Measurements from ENCODE around the gene ATF3.

The ATF3 gene

GRCh38 chr1:212608392-212608958 is at the start of gene ATF3:
Gene ATF3, plus strand, starts transcription at chr1:212608761. Its CDS starts 6,261 bp downstream, at chr1:212615022.
- peak; percentile 95 for DNase-seq (ENCODE audit: low spot score)
- TF ChIP-seq CTCF (IDR thresholded peaks at IDR 0.05; ENCODE audit: extremely low read depth, missing control alignments), result no peak

GRCh38 chr1:212559929-212560328 is 48.6 kb upstream of the ATF3 start:
- no peak for TF ChIP-seq CTCF (IDR thresholded peaks at IDR 0.05; ENCODE audit: extremely low read depth, missing control alignments)

GRCh38 chr1:212560933-212561460 is 47.6 kb upstream of the ATF3 start:
- no peak for TF ChIP-seq CTCF (IDR thresholded peaks at IDR 0.05; ENCODE audit: extremely low read depth, missing control alignments)
- DNase-seq (ENCODE audit: low spot score), result no peak

More at GRCh38 chr1:212559929-212560328, 48.6 kb upstream of the ATF3 start:
- DNase-seq (ENCODE audit: low spot score), result no peak

GRCh38 chr1:212561501-212561931 is 47.0 kb upstream of the ATF3 start:
- TF ChIP-seq CTCF (IDR thresholded peaks at IDR 0.05; ENCODE audit: extremely low read depth, missing control alignments), result no peak
- DNase-seq (ENCODE audit: low spot score), result no peak

- no peak for TF ChIP-seq CTCF (IDR thresholded peaks at IDR 0.05; ENCODE audit: extremely low read depth, missing control alignments)
- DNase-seq (ENCODE audit: low spot score), result no peak
Measured at GRCh38 chr1:212562771-212563170, 45.8 kb upstream of the ATF3 start.

- TF ChIP-seq CTCF (IDR thresholded peaks at IDR 0.05; ENCODE audit: extremely low read depth, missing control alignments), result no peak
Measured at GRCh38 chr1:212565079-212565478, 43.5 kb upstream of the ATF3 start.

GRCh38 chr1:212565571-212566305 is 42.8 kb upstream of the ATF3 start:
- no peak for DNase-seq (ENCODE audit: low spot score)
- no peak for TF ChIP-seq CTCF (IDR thresholded peaks at IDR 0.05; ENCODE audit: extremely low read depth, missing control alignments)

More at GRCh38 chr1:212565079-212565478, 43.5 kb upstream of the ATF3 start:
- DNase-seq (ENCODE audit: low spot score), result no peak

Measured in GM20000 (cell line).